Adrenal gland (tissue), 5 donors: ENCODE measurements around the gene NOC4L.

Experiments
- CTCF ChIP-seq, 6 experiments: fragments of 450-650 bp in 4 of 6; fragments of 200-600 bp in 2 of 6; sonication (generic) in 1 of 6; IDR thresholded peaks; 1 replicate in 5 of 6; 2 replicates in 1 of 6; pipeline versions ENCODE4 v1.5.1 to v1.8.0; 2016 to 2021; ENCODE audit warnings: antibody characterized with exemption in 6 of 6, mild to moderate bottlenecking in 2 of 6, moderate library complexity in 1 of 6
- POLR2A ChIP-seq, 2 donors: fragments of 450-650 bp; IDR thresholded peaks; one replicate each; pipeline ENCODE4 v1.6.1; 2017; ENCODE audit warnings: antibody characterized with exemption in 2 of 2, mild to moderate bottlenecking in 2 of 2, moderate library complexity in 1 of 2
- donor health status: DM: no; HTN: no; CAD: no.

GRCh38 chr12:132178316-132178715 lies 34.1 kb downstream of the NOC4L start:
- TF ChIP-seq CTCF (IDR thresholded peaks at IDR 0.05) (no peak), POLR2A (IDR thresholded peaks at IDR 0.05) (no peak)
